H9 (cell line): ENCODE data around the gene DIS3L2. TPM values are rescaled to one million over a fixed set of nuclear protein-coding genes. Genes with fewer than 3 reads are reported as not detected.

Experiments used
- DNase-seq: peaks from one replicate; pipeline ENCODE4 v3.0.0-alpha.2; 2017
- H2AFZ ChIP-seq: one replicate; pipeline ENCODE4 v1.6.1; 2013; ENCODE audit warnings: mild to moderate bottlenecking, low read length, control low read depth, moderate library complexity
- H2AK5ac ChIP-seq: 2 replicates; pipeline ENCODE4 v1.6.1; 2013; ENCODE audit warnings: low read length, control low read depth, mixed read lengths; ENCODE audit not compliant: insufficient read length
- H2BK120ac ChIP-seq: one replicate; pipeline ENCODE4 v1.6.1; 2013; ENCODE audit warnings: low read depth, mild to moderate bottlenecking, low read length, control low read depth, inconsistent platforms; ENCODE audit not compliant: poor library complexity, severe bottlenecking
- H2BK12ac ChIP-seq: 2 replicates; pipeline ENCODE4 v1.6.1; 2013; ENCODE audit warnings: low read length, control low read depth, mixed read lengths, low read depth; ENCODE audit not compliant: insufficient read length
- H2BK15ac ChIP-seq: 2 replicates; pipeline ENCODE4 v1.6.1; 2013; ENCODE audit warnings: low read depth, low read length, control low read depth
- H2BK20ac ChIP-seq: one replicate; pipeline ENCODE4 v1.6.1; 2013; ENCODE audit warnings: low read depth, mild to moderate bottlenecking, low read length, control low read depth, inconsistent platforms; ENCODE audit not compliant: poor library complexity, severe bottlenecking
- H2BK5ac ChIP-seq: 2 replicates; pipeline ENCODE4 v1.6.1; 2013; ENCODE audit warnings: low read length, control low read depth, mixed read lengths; ENCODE audit not compliant: insufficient read length
- H3K14ac ChIP-seq: 2 replicates; pipeline ENCODE4 v1.6.1; 2013; ENCODE audit warnings: low read length, control low read depth; ENCODE audit not compliant: insufficient read depth
- H3K18ac ChIP-seq: 2 replicates; pipeline ENCODE4 v1.6.1; 2013; ENCODE audit warnings: low read depth, mild to moderate bottlenecking, mixed read lengths, low read length, control low read depth; ENCODE audit not compliant: insufficient read length
- H3K23ac ChIP-seq: 2 replicates; pipeline ENCODE4 v1.6.1; 2013; ENCODE audit warnings: low read length, control low read depth, mixed read lengths, low read depth; ENCODE audit not compliant: insufficient read length
- H3K23me2 ChIP-seq: 2 replicates; pipeline ENCODE4 v1.6.1; 2013; ENCODE audit warnings: low read depth, mild to moderate bottlenecking, mixed read lengths, low read length, control low read depth; ENCODE audit not compliant: insufficient read length, poor library complexity, severe bottlenecking
- H3K27ac ChIP-seq: 2 replicates; pipeline ENCODE4 v1.5.1; 2013; ENCODE audit warnings: low read length, control low read depth, mixed read lengths, low read depth; ENCODE audit not compliant: insufficient read length
- H3K27me3 ChIP-seq: 2 replicates; pipeline ENCODE4 v1.6.1; 2013; ENCODE audit warnings: low read length, control low read depth, inconsistent platforms; ENCODE audit not compliant: insufficient read depth
- H3K4ac ChIP-seq: 2 replicates; pipeline ENCODE4 v1.6.1; 2013; ENCODE audit warnings: low read depth, mild to moderate bottlenecking, control low read depth, inconsistent platforms, low read length, moderate library complexity
- H3K4me1 ChIP-seq: 2 replicates; pipeline ENCODE4 v1.6.1; 2013; ENCODE audit warnings: low read length, control low read depth, inconsistent platforms; ENCODE audit not compliant: insufficient read depth
- H3K4me2 ChIP-seq: 2 replicates; pipeline ENCODE4 v1.6.1; 2013; ENCODE audit warnings: low read length, control low read depth, mixed read lengths; ENCODE audit not compliant: insufficient read length, insufficient read depth
- H3K56ac ChIP-seq: 2 replicates; pipeline ENCODE4 v1.6.1; 2013; ENCODE audit warnings: low read depth, mild to moderate bottlenecking, mixed read lengths, low read length, control low read depth; ENCODE audit not compliant: insufficient read length
- H3K79me1 ChIP-seq: 2 replicates; pipeline ENCODE4 v1.6.1; 2013; ENCODE audit warnings: low read depth, mild to moderate bottlenecking, moderate library complexity, low read length, control low read depth, inconsistent platforms; ENCODE audit not compliant: insufficient read depth, poor library complexity, severe bottlenecking
- H3K79me2 ChIP-seq: 2 replicates; pipeline ENCODE4 v1.6.1; 2013; ENCODE audit warnings: low read length, control low read depth, inconsistent platforms; ENCODE audit not compliant: insufficient read depth
- H3K9ac ChIP-seq: 2 replicates; pipeline ENCODE4 v1.6.1; 2013; ENCODE audit warnings: low read length, control low read depth, mixed read lengths; ENCODE audit not compliant: insufficient read length; ENCODE audit errors: extremely low read depth
- H3K9me3 ChIP-seq: one replicate; pipeline ENCODE4 v1.6.1; 2013; ENCODE audit warnings: low read depth, low read length, inconsistent platforms; ENCODE audit not compliant: control insufficient read depth
- H3T11ph ChIP-seq: one replicate; pipeline ENCODE4 v1.6.1; 2013; ENCODE audit warnings: mild to moderate bottlenecking, low read length, control low read depth, inconsistent platforms
- H4K20me1 ChIP-seq: one replicate; pipeline ENCODE4 v1.6.1; 2013; ENCODE audit not compliant: control insufficient read depth, insufficient read length, insufficient read depth
- H4K5ac ChIP-seq: 2 replicates; pipeline ENCODE4 v1.6.1; 2013; ENCODE audit warnings: low read depth, mild to moderate bottlenecking, mixed read lengths, low read length, control low read depth; ENCODE audit not compliant: insufficient read length
- H4K8ac ChIP-seq: replicated peaks from 2 replicates; pipeline ENCODE4 v1.6.1; 2013; ENCODE audit warnings: low read length, control low read depth, mixed read lengths, low read depth; ENCODE audit not compliant: insufficient read length
- H4K91ac ChIP-seq: 2 replicates; pipeline ENCODE4 v1.6.1; 2013; ENCODE audit warnings: low read depth, mild to moderate bottlenecking, moderate library complexity, mixed read lengths, low read length, control low read depth; ENCODE audit not compliant: insufficient read length
- H3K27ac Mint-ChIP-seq, 3 experiments: 2 replicates in 2 of 3; 3 replicates in 1 of 3; pipeline ENCODE4 v1.8.0; 2020 to 2021; ENCODE audit warnings: mixed read lengths in 3 of 3, mild to moderate bottlenecking in 1 of 3, moderate library complexity in 1 of 3
- H3K27me3 Mint-ChIP-seq: 2 replicates; pipeline ENCODE4 v1.8.0; 2021; ENCODE audit warnings: low read depth, mild to moderate bottlenecking, moderate library complexity, mixed read lengths
- H3K36me3 Mint-ChIP-seq, 3 experiments: 2 replicates in 2 of 3; 3 replicates in 1 of 3; pipeline ENCODE4 v1.8.0; 2020 to 2021; ENCODE audit warnings: low read depth in 3 of 3, mixed read lengths in 3 of 3; ENCODE audit not compliant: insufficient read depth in 1 of 3
- H3K4me1 Mint-ChIP-seq, 2 experiments: 2 replicates each; pipeline ENCODE4 v1.8.0; 2020; ENCODE audit warnings: mixed read lengths in 2 of 2
- H3K4me3 Mint-ChIP-seq, 2 experiments: 2 replicates in 1 of 2; 3 replicates in 1 of 2; pipeline ENCODE4 v1.8.0; 2020 to 2021; ENCODE audit warnings: mild to moderate bottlenecking in 2 of 2, mixed read lengths in 2 of 2, moderate library complexity in 1 of 2
- H3K9me3 Mint-ChIP-seq, 2 experiments: 2 replicates in 1 of 2; 3 replicates in 1 of 2; pipeline ENCODE4 v1.8.0; 2020; ENCODE audit warnings: mild to moderate bottlenecking in 2 of 2, mixed read lengths in 2 of 2, moderate library complexity in 1 of 2
- WGBS: extraction: QIAGEN DNeasy Blood & Tissue Kit; methylation state at CpG from one replicate; pipeline ENCODE4 v1.1.7; 2013; ENCODE audit warnings: missing lambda C conversion rate, low lambda C conversion rate, mixed read lengths; ENCODE audit not compliant: insufficient read length; ENCODE audit errors: extremely low coverage; 5-methylcytosine and 5-hydroxymethylcytosine counted together
- total RNA-seq: library from RNA; stranded (reverse); gene quantifications from 2 replicates; pipeline ENCODE4 v1.2.1, GENCODE V29; 2021
- TF ChIP-seq, protein P1 (sequence below): fragments of 200-600 bp; sonication (generic); conservative IDR thresholded peaks from 3 replicates; pipeline ENCODE4 v1.8.0; 2021; ENCODE audit warnings: antibody characterized with exemption, mild to moderate bottlenecking

The DIS3L2 gene
- total RNA-seq, 1 experiment from 2014 or later, result 28.1 TPM

DNA sequence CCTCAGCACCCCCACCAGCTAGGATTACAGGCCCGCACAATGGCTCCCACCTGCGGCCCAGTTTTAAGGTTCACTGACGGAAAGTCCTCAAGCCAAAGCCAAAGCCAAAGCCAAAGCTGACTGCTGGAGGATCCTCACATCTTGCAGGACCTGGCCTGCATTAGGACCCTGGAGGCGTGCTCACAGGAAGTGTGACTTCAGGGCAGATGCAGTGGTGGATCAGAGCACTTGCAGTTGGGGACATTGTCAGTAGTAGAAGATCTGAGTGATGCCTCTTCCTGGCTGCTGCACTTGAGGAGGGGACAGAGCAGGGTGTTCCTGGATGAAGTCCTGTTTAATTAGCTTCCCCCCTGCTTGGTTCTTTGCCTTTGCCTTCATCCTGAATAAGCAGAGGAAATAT, 348.1 kb downstream of the DIS3L2 start:
- H3K23me2 ChIP-seq, result no peaks in the 10 kb centered on the region
- no peak overlapping the region for H3K23ac ChIP-seq
- H2AFZ ChIP-seq, result no peak overlapping the region
- TF ChIP-seq, protein P1, sequence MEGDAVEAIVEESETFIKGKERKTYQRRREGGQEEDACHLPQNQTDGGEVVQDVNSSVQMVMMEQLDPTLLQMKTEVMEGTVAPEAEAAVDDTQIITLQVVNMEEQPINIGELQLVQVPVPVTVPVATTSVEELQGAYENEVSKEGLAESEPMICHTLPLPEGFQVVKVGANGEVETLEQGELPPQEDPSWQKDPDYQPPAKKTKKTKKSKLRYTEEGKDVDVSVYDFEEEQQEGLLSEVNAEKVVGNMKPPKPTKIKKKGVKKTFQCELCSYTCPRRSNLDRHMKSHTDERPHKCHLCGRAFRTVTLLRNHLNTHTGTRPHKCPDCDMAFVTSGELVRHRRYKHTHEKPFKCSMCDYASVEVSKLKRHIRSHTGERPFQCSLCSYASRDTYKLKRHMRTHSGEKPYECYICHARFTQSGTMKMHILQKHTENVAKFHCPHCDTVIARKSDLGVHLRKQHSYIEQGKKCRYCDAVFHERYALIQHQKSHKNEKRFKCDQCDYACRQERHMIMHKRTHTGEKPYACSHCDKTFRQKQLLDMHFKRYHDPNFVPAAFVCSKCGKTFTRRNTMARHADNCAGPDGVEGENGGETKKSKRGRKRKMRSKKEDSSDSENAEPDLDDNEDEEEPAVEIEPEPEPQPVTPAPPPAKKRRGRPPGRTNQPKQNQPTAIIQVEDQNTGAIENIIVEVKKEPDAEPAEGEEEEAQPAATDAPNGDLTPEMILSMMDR, result no peak
- H3K36me3 Mint-ChIP-seq, result peaks cover 6 to 19% (median 12%) of the 10 kb centered on the region in 3 experiments
- H3K9me3 ChIP-seq, result no peaks in the 10 kb centered on the region
- no peaks in the 10 kb centered on the region for H3K27me3 ChIP-seq
- H2BK120ac ChIP-seq, result no peak overlapping the region
- peaks cover 3 to 10% of the 10 kb centered on the region in 2 experiments; a peak in 2 of 4 replicates for H3K4me1 Mint-ChIP-seq
- H3K4ac ChIP-seq, result no peak overlapping the region
- H3K9me3 Mint-ChIP-seq, result peaks cover 10 to 18% of the 10 kb centered on the region in 2 experiments
- H3K79me2 ChIP-seq, result no peaks in the 10 kb centered on the region
- H3K9ac ChIP-seq, result no peak overlapping the region
- H3K27ac ChIP-seq, result no peak overlapping the region
- H2AK5ac ChIP-seq, result no peak overlapping the region
- no peak overlapping the region; the same call in 1 of the 2 replicates for H3K14ac ChIP-seq
- H3K79me1 ChIP-seq, result no peaks in the 10 kb centered on the region
- H2BK5ac ChIP-seq, result no peak overlapping the region
- H3K56ac ChIP-seq, result no peak overlapping the region
- H3K4me3 Mint-ChIP-seq, result no peak overlapping the region
- H4K5ac ChIP-seq, result no peak overlapping the region
- H4K8ac ChIP-seq, result no peak overlapping the region
- H2BK12ac ChIP-seq, result no peak overlapping the region
- no peaks in the 10 kb centered on the region for H4K20me1 ChIP-seq
- H3K4me2 ChIP-seq, result no peak overlapping the region
- H3K27me3 Mint-ChIP-seq, result no peaks in the 10 kb centered on the region; the same call in 1 of the 2 replicates
- no peak overlapping the region for H3T11ph ChIP-seq
- H2BK15ac ChIP-seq, result no peak overlapping the region
- H4K91ac ChIP-seq, result no peak overlapping the region
- WGBS, result no CpG with 5 or more reads among the region's 4 CpGs
- no peak overlapping the region for H2BK20ac ChIP-seq
- no peak for DNase-seq
- no peaks in the 10 kb centered on the region for H3K4me1 ChIP-seq
- no peak overlapping the region for H3K18ac ChIP-seq
- peak overlapping the region; percentile 4 to 46 (median 29); a peak in 2 of 7 replicates for H3K27ac Mint-ChIP-seq
